ENCODE data around the gene SMARCD2. TPM values are rescaled to one million over a fixed set of nuclear protein-coding genes. Genes with fewer than 3 reads are reported as not detected.

The SMARCD2 gene
- total RNA-seq, 2 experiments from 2014 or later = 98.5 to 107 TPM

DNA sequence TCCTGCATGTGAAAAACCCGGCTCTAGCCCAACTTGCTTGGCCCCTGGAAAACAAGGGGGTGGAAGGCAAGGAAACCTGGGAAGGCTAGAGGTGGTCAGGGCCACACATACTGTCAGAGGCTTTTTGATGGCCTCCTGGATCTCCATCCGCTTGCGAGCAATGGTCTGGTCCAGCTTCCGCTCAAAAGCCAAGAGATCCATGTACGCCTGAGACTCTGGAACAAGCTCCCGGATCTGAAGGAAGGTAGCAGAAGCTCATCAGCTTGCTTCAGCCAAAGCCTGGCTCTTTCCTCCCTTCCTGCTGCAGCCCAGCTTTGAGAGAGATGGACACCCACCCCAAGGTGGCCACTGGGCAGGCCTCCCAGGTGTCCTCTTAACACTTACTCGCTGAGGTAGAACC lies 5.7 kb downstream of the SMARCD2 start:
- intact Hi-C loops (cut with micrococcal nuclease) = no loop called here
- no peaks in the 10 kb centered on the region for H3K27me3 Mint-ChIP-seq (ENCODE audit: low read depth)
- H3K4me1 Mint-ChIP-seq (ENCODE audit: low read depth) = peaks cover 46% of the 10 kb centered on the region
- CTCF ChIA-PET = interaction anchor here (3.2 to 4.5 kb wide), 2 partner anchors 8 to 11 kb away, joined by 13 to 29 read pairs; no protein-coding TSS in a partner anchor
- H3K4me3 Mint-ChIP-seq = no peak overlapping the region
- DNase-seq = no peak
- no peaks in the 10 kb centered on the region for H3K9me3 Mint-ChIP-seq
- H3K36me3 Mint-ChIP-seq (ENCODE audit: low read depth) = peaks cover 22% of the 10 kb centered on the region
- no peak overlapping the region for H3K27ac Mint-ChIP-seq

DNA sequence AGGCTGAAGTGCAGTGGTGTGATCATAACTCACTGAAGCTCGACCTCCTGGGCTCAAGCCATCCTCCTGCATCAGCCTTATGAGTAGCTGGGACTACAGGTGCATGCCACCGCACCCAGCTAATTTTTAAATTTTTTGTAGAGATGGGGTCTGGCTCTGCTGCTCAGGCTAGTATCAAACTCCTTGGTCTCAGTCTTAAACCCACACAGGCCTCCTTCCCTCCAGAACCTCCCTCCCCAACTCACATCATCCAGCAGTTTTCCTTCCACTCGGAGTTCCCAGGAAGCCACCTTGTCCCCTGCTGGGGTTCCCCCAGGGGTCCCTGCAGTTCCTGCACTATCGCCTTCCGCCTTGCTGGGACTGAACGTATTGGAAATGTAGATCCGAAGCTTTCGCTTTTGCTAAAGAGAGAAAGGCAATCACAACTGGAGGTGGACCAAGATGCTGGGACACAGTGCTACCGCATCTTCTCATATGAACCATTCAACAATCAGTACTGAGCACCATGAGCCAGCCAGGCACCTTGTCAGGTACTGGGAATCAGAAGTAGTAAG lies 7.2 kb downstream of the SMARCD2 start:
- Mint-ChIP-seq H3K27ac (peak overlapping the region; percentile 77), H3K4me3 (no peak overlapping the region), H3K9me3 (no peaks in the 10 kb centered on the region), H3K27me3 (ENCODE audit: low read depth) (no peaks in the 10 kb centered on the region), H3K36me3 (ENCODE audit: low read depth) (peaks cover 33% of the 10 kb centered on the region), H3K4me1 (ENCODE audit: low read depth) (peaks cover 49% of the 10 kb centered on the region)
- DNase-seq = no peak
- CTCF ChIA-PET = interaction anchor here (0.5 to 1.7 kb wide), 11 partner anchors 9 to 410 kb away, joined by 3 to 14 read pairs (median 3); partner anchors contain the start of gene DDX42
- intact Hi-C loops (cut with micrococcal nuclease) = loop anchor here (1.0 kb wide), 3 partner anchors 8 to 410 kb away; partner anchors contain the start of genes FTSJ3 and PSMC5

DNA sequence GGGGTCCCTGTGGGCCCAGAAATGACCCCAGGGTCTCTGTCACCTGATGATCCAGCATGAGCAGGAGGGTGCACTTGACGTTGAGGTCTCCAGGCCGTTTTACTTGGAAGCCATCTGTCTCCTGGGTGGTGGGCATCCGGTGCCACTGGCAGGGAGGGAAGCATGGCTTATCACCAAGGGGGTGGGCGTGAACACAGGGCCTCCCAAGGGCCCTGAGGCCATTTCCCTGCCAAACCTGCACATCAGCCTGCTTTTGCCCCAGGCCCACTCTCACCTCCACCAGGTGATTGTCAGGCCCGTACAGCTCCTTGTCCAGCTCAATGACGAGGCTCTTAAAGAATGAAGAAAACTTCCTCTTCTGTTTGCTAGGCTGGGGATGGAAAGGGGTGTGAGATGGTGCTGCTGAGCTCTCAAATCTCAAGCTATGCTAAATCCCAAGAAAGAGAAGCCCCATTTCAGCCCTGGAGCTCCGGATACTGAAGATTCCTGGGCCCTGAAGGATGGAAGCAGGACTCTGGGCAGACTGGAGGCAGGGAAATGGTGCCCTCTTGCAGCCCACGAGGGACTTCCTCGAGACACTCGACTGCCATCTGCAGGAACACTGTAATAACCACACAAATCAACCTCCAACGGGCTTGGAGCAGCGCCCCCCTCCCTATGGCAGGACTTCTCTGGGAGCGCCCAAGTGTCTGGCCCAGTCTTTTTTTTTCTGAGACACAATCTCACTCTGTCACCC lies 7.9 kb downstream of the SMARCD2 start:
- Mint-ChIP-seq H3K4me3 (no peak overlapping the region), H3K4me1 (ENCODE audit: low read depth) (peaks cover 55% of the 10 kb centered on the region), H3K36me3 (ENCODE audit: low read depth) (peaks cover 39% of the 10 kb centered on the region), H3K27ac (peak overlapping the region; percentile 77), H3K9me3 (no peaks in the 10 kb centered on the region), H3K27me3 (ENCODE audit: low read depth) (no peaks in the 10 kb centered on the region)
- intact Hi-C loops (cut with micrococcal nuclease) = loop anchor here (1.0 kb wide), 3 partner anchors 7 to 409 kb away; partner anchors contain the start of genes FTSJ3 and PSMC5
- DNase-seq = peak; percentile 82
- CTCF ChIA-PET = interaction anchor here (0.6 to 1.7 kb wide), 13 partner anchors 9 to 654 kb away, joined by 3 to 14 read pairs (median 3); partner anchors contain the start of gene DDX42

DNA sequence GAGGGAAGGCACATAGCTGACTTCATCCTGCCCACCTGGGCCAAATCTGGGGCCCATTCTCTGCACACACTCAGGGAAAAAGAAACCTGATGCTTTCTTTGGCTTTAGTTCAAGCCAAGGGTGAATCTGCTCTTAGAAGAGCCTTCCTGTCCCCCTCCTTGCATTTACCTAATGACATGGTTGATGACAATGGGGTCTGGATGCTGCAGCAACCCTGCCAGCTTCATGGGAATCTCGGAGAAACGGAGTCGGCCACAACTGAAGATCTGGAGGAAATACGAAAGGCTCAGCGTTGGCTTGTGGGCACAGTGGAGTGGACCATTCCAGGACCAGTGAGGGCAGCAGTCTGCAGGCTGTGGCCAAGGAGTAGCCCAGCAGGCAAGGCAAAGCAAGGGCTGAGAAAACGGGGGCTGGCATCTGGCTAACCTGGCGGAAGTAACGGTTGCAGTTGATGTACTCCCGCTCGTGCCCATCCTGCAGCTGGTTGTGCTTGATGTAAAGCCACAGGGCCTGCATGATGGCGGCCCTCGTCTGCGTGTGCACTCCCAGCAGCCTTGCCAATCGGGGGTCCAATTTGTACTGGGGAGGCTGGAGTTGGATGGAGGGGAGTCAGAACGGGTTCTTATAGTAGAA lies 8.6 kb downstream of the SMARCD2 start:
- CTCF ChIA-PET = interaction anchor here (0.5 to 1.9 kb wide), 10 partner anchors 8 to 655 kb away, joined by 3 to 14 read pairs (median 4); partner anchors contain the start of gene DDX42
- peaks cover 55% of the 10 kb centered on the region for H3K4me1 Mint-ChIP-seq (ENCODE audit: low read depth)
- intact Hi-C loops (cut with micrococcal nuclease) = no loop called here
- peak overlapping the region; percentile 70 for H3K27ac Mint-ChIP-seq
- H3K36me3 Mint-ChIP-seq (ENCODE audit: low read depth) = peaks cover 46% of the 10 kb centered on the region
- no peaks in the 10 kb centered on the region for H3K27me3 Mint-ChIP-seq (ENCODE audit: low read depth)
- no peaks in the 10 kb centered on the region for H3K9me3 Mint-ChIP-seq
- no peak overlapping the region for H3K4me3 Mint-ChIP-seq
- no peak for DNase-seq

DNA sequence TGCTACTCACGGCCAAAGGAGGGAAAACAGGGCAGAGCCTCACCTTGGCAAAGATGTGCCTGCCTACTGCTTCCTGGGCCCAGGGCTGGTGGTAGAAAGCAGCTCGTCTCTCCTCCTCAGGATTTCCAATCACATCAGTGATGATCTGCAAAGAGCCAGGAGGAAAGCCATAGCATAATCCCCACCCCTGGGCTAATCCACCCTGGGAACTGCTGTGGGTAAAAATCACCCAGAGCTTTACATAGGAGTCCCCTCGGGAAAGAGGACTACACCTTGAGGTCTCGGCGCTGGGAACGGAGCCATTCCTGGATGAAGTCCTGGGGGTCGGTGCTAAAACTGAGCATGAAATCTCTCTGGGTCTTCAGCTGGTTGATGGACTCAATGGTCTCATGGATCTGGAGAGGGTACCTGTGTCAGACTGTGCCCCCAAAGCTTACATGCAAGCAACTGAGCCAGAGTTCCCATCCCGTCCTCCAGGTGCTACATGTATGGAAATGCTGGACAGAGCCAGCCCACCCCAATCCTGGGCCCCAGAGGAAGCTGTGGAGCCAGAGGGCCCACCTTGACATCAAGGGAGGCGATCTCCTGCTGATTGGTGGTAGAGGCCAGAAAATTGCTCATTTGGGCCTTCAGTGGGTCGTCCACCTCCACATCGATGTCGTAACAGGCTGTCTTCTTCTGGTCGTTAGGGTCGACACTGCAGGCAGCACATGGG lies 9.3 kb downstream of the SMARCD2 start:
- Mint-ChIP-seq H3K27ac (peak overlapping the region; percentile 70), H3K9me3 (no peaks in the 10 kb centered on the region), H3K4me1 (ENCODE audit: low read depth) (peaks cover 58% of the 10 kb centered on the region), H3K36me3 (ENCODE audit: low read depth) (peaks cover 48% of the 10 kb centered on the region), H3K4me3 (no peak overlapping the region), H3K27me3 (ENCODE audit: low read depth) (no peaks in the 10 kb centered on the region)
- no peak for DNase-seq
- intact Hi-C loops (cut with micrococcal nuclease) = no loop called here
- CTCF ChIA-PET = interaction anchor here (0.5 to 1.9 kb wide), 3 partner anchors 8 to 87 kb away, joined by 3 to 5 read pairs (median 5); no protein-coding TSS in a partner anchor

DNA sequence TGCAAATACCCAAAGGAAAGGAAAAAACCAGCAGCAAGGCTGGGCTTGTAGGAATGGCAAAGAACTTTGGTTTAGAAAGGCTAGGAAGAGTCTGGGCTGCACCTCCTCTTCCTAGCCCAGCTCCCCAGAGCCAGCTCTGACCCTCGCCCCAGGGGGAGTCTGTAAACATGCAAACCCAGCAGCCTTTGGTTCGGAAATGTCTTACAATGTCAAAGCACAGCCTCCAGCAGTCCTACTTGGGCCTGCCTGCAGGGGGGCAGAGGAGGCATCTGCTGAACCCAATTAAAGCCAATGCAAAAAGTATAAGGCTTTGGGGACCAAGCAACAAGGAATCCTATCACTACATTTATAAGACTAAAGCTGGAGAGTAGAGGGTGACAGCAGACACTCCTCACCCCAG lies 10.0 kb downstream of the SMARCD2 start:
- H3K4me1 Mint-ChIP-seq (ENCODE audit: low read depth) = peaks cover 59% of the 10 kb centered on the region
- peaks cover 53% of the 10 kb centered on the region for H3K36me3 Mint-ChIP-seq (ENCODE audit: low read depth)

DNA sequence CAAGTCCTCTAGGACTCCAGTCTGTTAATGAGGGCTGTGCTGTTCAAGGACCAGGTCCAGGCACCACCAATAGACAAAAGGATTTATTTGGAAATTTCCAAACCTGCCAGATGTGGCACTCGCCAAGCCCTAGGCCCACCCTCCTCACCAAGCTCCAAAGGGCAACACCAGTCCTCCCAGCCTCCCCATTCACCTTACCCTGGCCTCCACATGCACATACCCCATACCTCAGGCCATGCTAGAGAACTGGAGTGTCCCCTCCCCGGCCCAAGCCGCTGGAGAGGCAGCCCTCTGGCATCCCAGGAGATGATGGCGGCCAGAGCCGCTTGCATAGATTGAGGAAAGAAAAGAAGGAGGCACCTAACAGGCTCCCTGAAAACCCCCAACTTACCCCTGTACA lies 10.5 kb downstream of the SMARCD2 start:
- H3K27ac Mint-ChIP-seq = peak overlapping the region; percentile 84
- no peaks in the 10 kb centered on the region for H3K9me3 Mint-ChIP-seq
- H3K27me3 Mint-ChIP-seq (ENCODE audit: low read depth) = no peaks in the 10 kb centered on the region
- H3K36me3 Mint-ChIP-seq (ENCODE audit: low read depth) = peaks cover 55% of the 10 kb centered on the region
- H3K4me1 Mint-ChIP-seq (ENCODE audit: low read depth) = peaks cover 59% of the 10 kb centered on the region
- H3K4me3 Mint-ChIP-seq = no peak overlapping the region
- DNase-seq = no peak
- CTCF ChIA-PET = interaction anchor here (1.0 to 1.9 kb wide), 2 partner anchors 10 to 134 kb away, joined by 3 to 5 read pairs; no protein-coding TSS in a partner anchor
- intact Hi-C loops (cut with micrococcal nuclease) = no loop called here

More for the DNA sequence above, 10.0 kb downstream of the SMARCD2 start:
- intact Hi-C loops (cut with micrococcal nuclease) = no loop called here
- CTCF ChIA-PET = interaction anchor here (1.9 kb wide), 1 partner anchor 9 kb away, joined by 5 read pairs; no protein-coding TSS in a partner anchor
- Mint-ChIP-seq H3K4me3 (no peak overlapping the region), H3K27me3 (ENCODE audit: low read depth) (no peaks in the 10 kb centered on the region), H3K27ac (peak overlapping the region; percentile 84), H3K9me3 (no peaks in the 10 kb centered on the region)
- no peak for DNase-seq

DNA sequence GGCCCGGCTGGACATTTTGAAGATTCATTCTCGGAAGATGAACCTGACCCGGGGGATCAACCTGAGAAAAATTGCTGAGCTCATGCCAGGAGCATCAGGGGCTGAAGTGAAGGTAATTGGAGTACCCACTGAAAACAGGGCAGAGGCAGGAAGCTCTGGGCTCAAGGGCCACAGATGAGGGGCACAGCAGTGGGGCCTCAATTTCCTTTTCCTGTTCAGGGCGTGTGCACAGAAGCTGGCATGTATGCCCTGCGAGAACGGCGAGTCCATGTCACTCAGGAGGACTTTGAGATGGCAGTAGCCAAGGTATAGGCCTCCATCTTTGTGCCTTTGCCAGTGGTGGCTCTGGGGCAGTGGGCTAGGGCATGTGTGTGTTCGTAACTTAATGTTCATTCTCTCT lies 11.0 kb downstream of the SMARCD2 start:
- DNase-seq = no peak
- Mint-ChIP-seq H3K27ac (peak overlapping the region; percentile 84), H3K4me1 (ENCODE audit: low read depth) (peaks cover 61% of the 10 kb centered on the region), H3K9me3 (no peaks in the 10 kb centered on the region), H3K4me3 (no peak overlapping the region), H3K36me3 (ENCODE audit: low read depth) (peaks cover 58% of the 10 kb centered on the region), H3K27me3 (ENCODE audit: low read depth) (no peaks in the 10 kb centered on the region)
- CTCF ChIA-PET = interaction anchor here (1.0 to 1.2 kb wide), 2 partner anchors 117 to 133 kb away, joined by 3 read pairs; no protein-coding TSS in a partner anchor
- intact Hi-C loops (cut with micrococcal nuclease) = no loop called here

DNA sequence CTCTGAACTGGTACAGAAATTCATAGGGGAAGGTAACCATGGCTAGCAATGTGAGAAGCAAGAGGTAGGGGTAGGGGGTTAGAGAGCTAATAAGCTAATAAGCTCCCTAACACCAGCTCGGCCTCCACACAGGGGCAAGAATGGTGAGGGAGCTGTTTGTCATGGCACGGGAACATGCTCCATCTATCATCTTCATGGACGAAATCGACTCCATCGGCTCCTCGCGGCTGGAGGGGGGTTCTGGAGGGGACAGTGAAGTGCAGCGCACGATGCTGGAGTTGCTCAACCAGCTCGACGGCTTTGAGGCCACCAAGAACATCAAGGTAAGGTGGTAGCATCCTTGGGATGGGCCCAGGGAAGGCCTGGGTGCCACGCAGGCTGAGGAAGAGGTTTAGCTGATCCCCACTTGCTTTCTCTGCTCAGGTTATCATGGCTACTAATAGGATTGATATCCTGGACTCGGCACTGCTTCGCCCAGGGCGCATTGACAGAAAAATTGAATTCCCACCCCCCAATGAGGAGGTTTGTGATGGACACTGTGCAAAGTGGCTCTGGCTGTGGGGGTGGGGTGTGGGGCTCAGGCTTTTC lies 11.5 kb downstream of the SMARCD2 start:
- CTCF ChIA-PET = interaction anchor here (0.8 to 1.2 kb wide), 3 partner anchors 18 to 133 kb away, joined by 3 read pairs; no protein-coding TSS in a partner anchor
- H3K27ac Mint-ChIP-seq = peak overlapping the region; percentile 84
- intact Hi-C loops (cut with micrococcal nuclease) = no loop called here
- H3K4me3 Mint-ChIP-seq = no peak overlapping the region
- peaks cover 61% of the 10 kb centered on the region for H3K36me3 Mint-ChIP-seq (ENCODE audit: low read depth)
- no peaks in the 10 kb centered on the region for H3K9me3 Mint-ChIP-seq
- no peak for DNase-seq
- H3K4me1 Mint-ChIP-seq (ENCODE audit: low read depth) = peaks cover 66% of the 10 kb centered on the region
- H3K27me3 Mint-ChIP-seq (ENCODE audit: low read depth) = no peaks in the 10 kb centered on the region

DNA sequence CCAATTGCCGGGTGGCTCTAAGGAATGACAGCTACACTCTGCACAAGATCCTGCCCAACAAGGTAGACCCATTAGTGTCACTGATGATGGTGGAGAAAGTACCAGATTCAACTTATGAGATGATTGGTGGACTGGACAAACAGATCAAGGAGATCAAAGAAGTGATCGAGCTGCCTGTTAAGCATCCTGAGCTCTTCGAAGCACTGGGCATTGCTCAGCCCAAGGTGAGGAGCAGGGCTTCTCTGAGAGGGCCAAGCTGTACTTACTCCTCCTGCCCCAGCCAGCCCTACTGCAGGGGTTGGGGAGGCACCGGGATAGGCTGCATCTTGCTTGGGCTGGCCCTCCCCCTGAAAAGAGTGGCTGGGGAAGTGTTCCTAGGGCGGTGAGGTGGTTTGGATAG lies 12.2 kb downstream of the SMARCD2 start:
- Mint-ChIP-seq H3K27ac (peak overlapping the region; percentile 84), H3K27me3 (ENCODE audit: low read depth) (no peaks in the 10 kb centered on the region), H3K4me1 (ENCODE audit: low read depth) (peaks cover 71% of the 10 kb centered on the region), H3K4me3 (no peak overlapping the region), H3K9me3 (no peaks in the 10 kb centered on the region), H3K36me3 (ENCODE audit: low read depth) (peaks cover 68% of the 10 kb centered on the region)
- CTCF ChIA-PET = interaction anchor here (0.8 to 2.8 kb wide), 3 partner anchors 8 to 116 kb away, joined by 3 to 29 read pairs (median 3); no protein-coding TSS in a partner anchor
- DNase-seq = no peak
- intact Hi-C loops (cut with micrococcal nuclease) = no loop called here

DNA sequence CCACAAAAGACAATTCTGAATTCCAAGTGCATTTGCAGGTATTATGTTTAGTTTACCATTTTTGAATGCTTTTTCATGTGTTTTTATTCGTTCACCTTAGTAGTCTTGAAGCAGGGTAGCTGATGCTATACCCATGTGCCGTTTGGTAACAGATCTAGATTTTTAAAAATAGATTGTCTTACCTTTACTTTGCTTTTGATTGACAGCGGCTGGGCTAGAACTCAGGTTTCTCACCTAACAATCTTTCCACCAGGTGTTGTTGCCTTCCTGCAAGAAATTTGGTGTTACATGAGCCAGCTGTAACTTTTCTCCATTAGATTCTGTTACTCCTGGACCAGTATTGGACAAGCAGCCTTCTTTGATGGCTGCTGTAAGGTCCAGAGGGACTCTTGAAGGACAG lies 13.5 kb downstream of the SMARCD2 start:
- no peaks in the 10 kb centered on the region for H3K9me3 Mint-ChIP-seq
- peaks cover 73% of the 10 kb centered on the region for H3K4me1 Mint-ChIP-seq (ENCODE audit: low read depth)
- CTCF ChIA-PET = interaction anchor here (0.9 to 2.8 kb wide), 5 partner anchors 10 to 87 kb away, joined by 3 to 29 read pairs (median 5); no protein-coding TSS in a partner anchor
- peaks cover 70% of the 10 kb centered on the region for H3K36me3 Mint-ChIP-seq (ENCODE audit: low read depth)
- DNase-seq = no peak
- peak overlapping the region; percentile 34 for H3K27ac Mint-ChIP-seq
- peak overlapping the region; percentile 26 for H3K4me3 Mint-ChIP-seq
- H3K27me3 Mint-ChIP-seq (ENCODE audit: low read depth) = no peaks in the 10 kb centered on the region
- intact Hi-C loops (cut with micrococcal nuclease) = no loop called here

Data from activated naive CD4-positive, alpha-beta T cell treated with anti-CD3 and anti-CD28 coated beads for 36 hours (primary cell).